ENCODE data around the gene CREB5. TPM values are rescaled to one million over a fixed set of nuclear protein-coding genes. Genes with fewer than 3 reads are reported as not detected.

The CREB5 gene
- total RNA-seq, 5 donors from 2014 or later (not counting 1 experiment from before 2014, with no cell fraction given) = 0.03 to 0.58 (median 0.23) TPM

GRCh38 chr7:28448708-28449107 is 36.4 kb downstream of the CREB5 start:
- ATAC-seq (replicated peaks in 1 of 4) (no peak), DNase-seq (no peak)
- ChIA-PET CTCF (no interaction called here), POLR2A (no interaction called here)
- H3K4me1 ChIP-seq (ENCODE audit: control insufficient read depth in 1 of 2, extremely low read depth in 1 of 2, insufficient read depth in 2 of 2, low read length in 2 of 2) = no peaks in the 10 kb centered on the region
- H3K36me3 Mint-ChIP-seq = no peaks in the 10 kb centered on the region
- H3K27me3 Mint-ChIP-seq = peaks cover 9 to 19% of the 10 kb centered on the region in 2 donors
- no peaks in the 10 kb centered on the region for H3K4me1 Mint-ChIP-seq
- H3K36me3 ChIP-seq (ENCODE audit: control insufficient read depth in 2 of 2, extremely low read depth in 1 of 2, insufficient read depth in 1 of 2, low read length in 1 of 2) = no peaks in the 10 kb centered on the region
- no peak overlapping the region for H3K27ac ChIP-seq (ENCODE audit: low read length)
- no peaks in the 10 kb centered on the region for H3K9me3 ChIP-seq
- H3K4me3 ChIP-seq (ENCODE audit: control insufficient read depth in 1 of 2, extremely low read depth in 1 of 2, low read length in 1 of 2) = no peak overlapping the region
- H3K9me3 Mint-ChIP-seq = no peaks in the 10 kb centered on the region
- H3K27ac Mint-ChIP-seq = no peak overlapping the region
- no peak overlapping the region for H3K4me3 Mint-ChIP-seq
- H3K27me3 ChIP-seq (replicated peaks in 1 of 2; ENCODE audit: control insufficient read depth in 2 of 2, extremely low read depth in 1 of 2, insufficient read depth in 2 of 2, low read length in 1 of 2) = no peaks in the 10 kb centered on the region
- WGBS (ENCODE audit: insufficient coverage) = no CpG with 5 or more reads among the region's 4 CpGs

- ChIA-PET CTCF (no interaction called here), POLR2A (no interaction called here)
- Histone ChIP-seq H3K27me3 (replicated peaks in 1 of 2; ENCODE audit: control insufficient read depth in 2 of 2, extremely low read depth in 1 of 2, insufficient read depth in 2 of 2, low read length in 1 of 2) (no peaks in the 10 kb centered on the region), H3K27ac (ENCODE audit: low read length) (no peak overlapping the region), H3K9me3 (no peaks in the 10 kb centered on the region), H3K4me1 (ENCODE audit: control insufficient read depth in 1 of 2, extremely low read depth in 1 of 2, insufficient read depth in 2 of 2, low read length in 2 of 2) (no peaks in the 10 kb centered on the region), H3K4me3 (ENCODE audit: control insufficient read depth in 1 of 2, extremely low read depth in 1 of 2, low read length in 1 of 2) (no peak overlapping the region), H3K36me3 (ENCODE audit: control insufficient read depth in 2 of 2, extremely low read depth in 1 of 2, insufficient read depth in 1 of 2, low read length in 1 of 2) (no peaks in the 10 kb centered on the region)
- no peak overlapping the region for H3K27ac Mint-ChIP-seq
- no peaks in the 10 kb centered on the region for H3K36me3 Mint-ChIP-seq
- no peaks in the 10 kb centered on the region for H3K9me3 Mint-ChIP-seq
- H3K4me1 Mint-ChIP-seq = no peaks in the 10 kb centered on the region
- WGBS (ENCODE audit: insufficient coverage) = no CpG with 5 or more reads among the region's 2 CpGs
- DNase-seq = no peak
- H3K4me3 Mint-ChIP-seq = no peak overlapping the region
- no peak for ATAC-seq (replicated peaks in 1 of 4)
- H3K27me3 Mint-ChIP-seq = peaks cover 14 to 17% of the 10 kb centered on the region in 2 donors
Observed at GRCh38 chr7:28452681-28453080, 40.4 kb downstream of the CREB5 start.

- peaks cover 12 to 19% of the 10 kb centered on the region in 2 donors for H3K27me3 Mint-ChIP-seq
- POLR2A ChIA-PET = no interaction called here
- H3K36me3 ChIP-seq (ENCODE audit: control insufficient read depth in 2 of 2, extremely low read depth in 1 of 2, insufficient read depth in 1 of 2, low read length in 1 of 2) = no peaks in the 10 kb centered on the region
- H3K36me3 Mint-ChIP-seq = no peaks in the 10 kb centered on the region
- H3K4me1 Mint-ChIP-seq = no peaks in the 10 kb centered on the region
- H3K4me1 ChIP-seq (ENCODE audit: control insufficient read depth in 1 of 2, extremely low read depth in 1 of 2, insufficient read depth in 2 of 2, low read length in 2 of 2) = no peaks in the 10 kb centered on the region
- ATAC-seq (replicated peaks in 1 of 4) = no peak
- no peak overlapping the region for H3K4me3 Mint-ChIP-seq
- no peak for DNase-seq
- no peak overlapping the region for H3K27ac ChIP-seq (ENCODE audit: low read length)
- no peaks in the 10 kb centered on the region for H3K27me3 ChIP-seq (replicated peaks in 1 of 2; ENCODE audit: control insufficient read depth in 2 of 2, extremely low read depth in 1 of 2, insufficient read depth in 2 of 2, low read length in 1 of 2)
- CTCF ChIA-PET = no interaction called here
- H3K27ac Mint-ChIP-seq = no peak overlapping the region
- 86% methylated on average over 5 of the region's 5 CpGs for WGBS (ENCODE audit: insufficient coverage)
- H3K9me3 ChIP-seq = no peaks in the 10 kb centered on the region
- no peak overlapping the region for H3K4me3 ChIP-seq (ENCODE audit: control insufficient read depth in 1 of 2, extremely low read depth in 1 of 2, low read length in 1 of 2)
- no peaks in the 10 kb centered on the region for H3K9me3 Mint-ChIP-seq
Observed at GRCh38 chr7:28455486-28455885, 43.2 kb downstream of the CREB5 start.

- H3K9me3 ChIP-seq = no peaks in the 10 kb centered on the region
- peaks cover 8 to 16% of the 10 kb centered on the region in 2 donors for H3K27me3 Mint-ChIP-seq
- no peaks in the 10 kb centered on the region for H3K9me3 Mint-ChIP-seq
- H3K4me3 ChIP-seq (ENCODE audit: control insufficient read depth in 1 of 2, extremely low read depth in 1 of 2, low read length in 1 of 2) = no peak overlapping the region
- no peak overlapping the region for H3K4me3 Mint-ChIP-seq
- ChIA-PET CTCF (no interaction called here), POLR2A (no interaction called here)
- no CpG with 5 or more reads among the region's 1 CpG for WGBS (ENCODE audit: insufficient coverage)
- no peaks in the 10 kb centered on the region for H3K4me1 ChIP-seq (ENCODE audit: control insufficient read depth in 1 of 2, extremely low read depth in 1 of 2, insufficient read depth in 2 of 2, low read length in 2 of 2)
- no peaks in the 10 kb centered on the region for H3K4me1 Mint-ChIP-seq
- H3K27ac Mint-ChIP-seq = no peak overlapping the region
- no peaks in the 10 kb centered on the region for H3K36me3 Mint-ChIP-seq
- no peak for DNase-seq
- H3K27me3 ChIP-seq (replicated peaks in 1 of 2; ENCODE audit: control insufficient read depth in 2 of 2, extremely low read depth in 1 of 2, insufficient read depth in 2 of 2, low read length in 1 of 2) = peaks cover 0 to 2% of the 10 kb centered on the region in 2 experiments
- H3K27ac ChIP-seq (ENCODE audit: low read length) = no peak overlapping the region
- no peaks in the 10 kb centered on the region for H3K36me3 ChIP-seq (ENCODE audit: control insufficient read depth in 2 of 2, extremely low read depth in 1 of 2, insufficient read depth in 1 of 2, low read length in 1 of 2)
- no peak for ATAC-seq (replicated peaks in 1 of 4)
Observed at GRCh38 chr7:28456044-28456443, 43.7 kb downstream of the CREB5 start.

GRCh38 chr7:28458732-28459131 is 46.4 kb downstream of the CREB5 start:
- Mint-ChIP-seq H3K27me3 (peaks cover 8 to 15% of the 10 kb centered on the region in 2 donors), H3K36me3 (no peaks in the 10 kb centered on the region), H3K4me1 (no peaks in the 10 kb centered on the region), H3K27ac (no peak overlapping the region), H3K9me3 (no peaks in the 10 kb centered on the region), H3K4me3 (no peak overlapping the region)
- ChIA-PET CTCF (no interaction called here), POLR2A (no interaction called here)
- H3K27ac ChIP-seq (ENCODE audit: low read length) = no peak overlapping the region
- WGBS (ENCODE audit: insufficient coverage) = 91% methylated on average over 3 of the region's 8 CpGs
- H3K4me3 ChIP-seq (ENCODE audit: control insufficient read depth in 1 of 2, extremely low read depth in 1 of 2, low read length in 1 of 2) = no peak overlapping the region
- H3K9me3 ChIP-seq = no peaks in the 10 kb centered on the region
- H3K4me1 ChIP-seq (ENCODE audit: control insufficient read depth in 1 of 2, extremely low read depth in 1 of 2, insufficient read depth in 2 of 2, low read length in 2 of 2) = no peaks in the 10 kb centered on the region
- H3K27me3 ChIP-seq (replicated peaks in 1 of 2; ENCODE audit: control insufficient read depth in 2 of 2, extremely low read depth in 1 of 2, insufficient read depth in 2 of 2, low read length in 1 of 2) = peaks cover 0 to 3% of the 10 kb centered on the region in 2 experiments
- DNase-seq (no peak), ATAC-seq (replicated peaks in 1 of 4) (no peak)
- no peaks in the 10 kb centered on the region for H3K36me3 ChIP-seq (ENCODE audit: control insufficient read depth in 2 of 2, extremely low read depth in 1 of 2, insufficient read depth in 1 of 2, low read length in 1 of 2)

- H3K27me3 Mint-ChIP-seq = peaks cover 9 to 12% of the 10 kb centered on the region in 2 donors
- no peak overlapping the region for H3K27ac Mint-ChIP-seq
- Histone ChIP-seq H3K27ac (ENCODE audit: low read length) (no peak overlapping the region), H3K4me1 (ENCODE audit: control insufficient read depth in 1 of 2, extremely low read depth in 1 of 2, insufficient read depth in 2 of 2, low read length in 2 of 2) (no peaks in the 10 kb centered on the region), H3K9me3 (no peaks in the 10 kb centered on the region), H3K36me3 (ENCODE audit: control insufficient read depth in 2 of 2, extremely low read depth in 1 of 2, insufficient read depth in 1 of 2, low read length in 1 of 2) (no peaks in the 10 kb centered on the region), H3K27me3 (replicated peaks in 1 of 2; ENCODE audit: control insufficient read depth in 2 of 2, extremely low read depth in 1 of 2, insufficient read depth in 2 of 2, low read length in 1 of 2) (peaks cover 0 to 3% of the 10 kb centered on the region in 2 experiments), H3K4me3 (ENCODE audit: control insufficient read depth in 1 of 2, extremely low read depth in 1 of 2, low read length in 1 of 2) (no peak overlapping the region)
- no CpG with 5 or more reads among the region's 4 CpGs for WGBS (ENCODE audit: insufficient coverage)
- DNase-seq = no peak
- no peaks in the 10 kb centered on the region for H3K36me3 Mint-ChIP-seq
- H3K4me3 Mint-ChIP-seq = no peak overlapping the region
- ATAC-seq (replicated peaks in 1 of 4) = no peak
- POLR2A ChIA-PET = no interaction called here
- H3K4me1 Mint-ChIP-seq = no peaks in the 10 kb centered on the region
- CTCF ChIA-PET = no interaction called here
- no peaks in the 10 kb centered on the region for H3K9me3 Mint-ChIP-seq
Observed at GRCh38 chr7:28459306-28459705, 47.0 kb downstream of the CREB5 start.

GRCh38 chr7:28465697-28466096 is 53.4 kb downstream of the CREB5 start:
- Histone ChIP-seq H3K27me3 (replicated peaks in 1 of 2; ENCODE audit: control insufficient read depth in 2 of 2, extremely low read depth in 1 of 2, insufficient read depth in 2 of 2, low read length in 1 of 2) (peaks cover 0 to 14% of the 10 kb centered on the region in 2 experiments), H3K27ac (ENCODE audit: low read length) (no peak overlapping the region), H3K36me3 (ENCODE audit: control insufficient read depth in 2 of 2, extremely low read depth in 1 of 2, insufficient read depth in 1 of 2, low read length in 1 of 2) (no peaks in the 10 kb centered on the region), H3K4me1 (ENCODE audit: control insufficient read depth in 1 of 2, extremely low read depth in 1 of 2, insufficient read depth in 2 of 2, low read length in 2 of 2) (no peaks in the 10 kb centered on the region), H3K9me3 (no peaks in the 10 kb centered on the region), H3K4me3 (ENCODE audit: control insufficient read depth in 1 of 2, extremely low read depth in 1 of 2, low read length in 1 of 2) (no peak overlapping the region)
- Mint-ChIP-seq H3K4me3 (no peak overlapping the region), H3K36me3 (no peaks in the 10 kb centered on the region), H3K4me1 (no peaks in the 10 kb centered on the region), H3K9me3 (no peaks in the 10 kb centered on the region), H3K27me3 (peaks cover 6 to 19% of the 10 kb centered on the region in 2 donors), H3K27ac (no peak overlapping the region)
- ChIA-PET CTCF (interaction anchor here in 1 of 2 donors (0.5 kb wide), 1 partner anchor 80 kb away, joined by 9 read pairs; no protein-coding TSS in a partner anchor), POLR2A (no interaction called here)
- DNase-seq (no peak), ATAC-seq (replicated peaks in 1 of 4) (no peak)
- WGBS (ENCODE audit: insufficient coverage) = 50% methylated on average over 1 of the region's 2 CpGs

All from T-cell (primary cell).